Fibroblast of lung (primary cell): ENCODE data around the gene FBXW11.

Experiments used
- EZH2 ChIP-seq: IDR thresholded peaks from 2 replicates; pipeline ENCODE4 v1.5.1; 2012; ENCODE audit warnings: low read length, control low read depth, mild to moderate bottlenecking; ENCODE audit errors: missing control alignments
- TF ChIP-seq, protein P1 (sequence below), 2 donors: IDR thresholded peaks in 1 of 2; conservative IDR thresholded peaks in 1 of 2; 1 replicate in 1 of 2; 2 replicates in 1 of 2; pipeline ENCODE4 v1.5.1; 2011 to 2012; ENCODE audit warnings: low read length in 2 of 2, control low read depth in 1 of 2, inconsistent platforms in 1 of 2, low read depth in 1 of 2, mild to moderate bottlenecking in 1 of 2

DNA sequence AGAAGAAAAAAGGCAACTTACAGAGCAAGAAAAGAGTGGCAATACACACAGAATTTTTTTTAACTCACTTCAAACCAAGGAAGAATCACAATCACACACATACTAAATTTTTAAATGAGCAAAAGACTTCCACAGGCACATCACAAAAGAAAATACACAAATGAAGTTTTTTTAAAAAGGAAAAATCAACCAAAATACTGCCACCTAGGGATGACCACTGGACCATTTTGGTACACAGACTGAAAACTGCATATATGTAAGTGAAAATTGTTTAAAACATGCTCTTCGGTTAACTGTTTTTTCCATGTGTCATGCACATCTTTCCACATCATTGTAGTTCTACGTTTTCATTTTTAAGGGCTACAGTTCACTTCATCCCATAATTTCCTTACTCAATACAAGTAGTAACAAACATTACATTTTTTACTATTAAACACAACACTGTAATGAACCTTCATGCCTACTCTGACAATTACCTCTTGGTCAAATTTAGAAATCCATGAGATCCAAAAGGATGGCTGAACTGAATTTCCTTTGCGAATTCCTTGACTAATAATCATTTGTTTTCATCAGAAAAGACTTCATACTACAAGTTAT, 79.0 kb downstream of the FBXW11 start:
- TF ChIP-seq, protein P1, sequence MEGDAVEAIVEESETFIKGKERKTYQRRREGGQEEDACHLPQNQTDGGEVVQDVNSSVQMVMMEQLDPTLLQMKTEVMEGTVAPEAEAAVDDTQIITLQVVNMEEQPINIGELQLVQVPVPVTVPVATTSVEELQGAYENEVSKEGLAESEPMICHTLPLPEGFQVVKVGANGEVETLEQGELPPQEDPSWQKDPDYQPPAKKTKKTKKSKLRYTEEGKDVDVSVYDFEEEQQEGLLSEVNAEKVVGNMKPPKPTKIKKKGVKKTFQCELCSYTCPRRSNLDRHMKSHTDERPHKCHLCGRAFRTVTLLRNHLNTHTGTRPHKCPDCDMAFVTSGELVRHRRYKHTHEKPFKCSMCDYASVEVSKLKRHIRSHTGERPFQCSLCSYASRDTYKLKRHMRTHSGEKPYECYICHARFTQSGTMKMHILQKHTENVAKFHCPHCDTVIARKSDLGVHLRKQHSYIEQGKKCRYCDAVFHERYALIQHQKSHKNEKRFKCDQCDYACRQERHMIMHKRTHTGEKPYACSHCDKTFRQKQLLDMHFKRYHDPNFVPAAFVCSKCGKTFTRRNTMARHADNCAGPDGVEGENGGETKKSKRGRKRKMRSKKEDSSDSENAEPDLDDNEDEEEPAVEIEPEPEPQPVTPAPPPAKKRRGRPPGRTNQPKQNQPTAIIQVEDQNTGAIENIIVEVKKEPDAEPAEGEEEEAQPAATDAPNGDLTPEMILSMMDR (conservative IDR thresholded peaks at IDR 0.05 in 1 of 2, IDR thresholded peaks at IDR 0.05 in 1 of 2; ENCODE audit: low read depth in 1 of 2, low read length in 2 of 2), result peak; percentile 33 to 68
- TF ChIP-seq EZH2, result no peak
